Muscle layer of duodenum (tissue), 2 donors: ENCODE data around the gene RASGRP2.

Experiments used
- H3K27ac ChIP-seq: one replicate; pipeline ENCODE4 v1.7.0; 2013; ENCODE audit warnings: mild to moderate bottlenecking, low read length
- H3K27me3 ChIP-seq: one replicate; pipeline ENCODE4 v1.7.0; 2013; ENCODE audit warnings: low read depth, mild to moderate bottlenecking, control low read depth, low read length
- H3K36me3 ChIP-seq, 2 donors: one replicate each; pipeline ENCODE4 v1.7.0; 2013; ENCODE audit warnings: low read length in 2 of 2, control low read depth in 1 of 2, mild to moderate bottlenecking in 1 of 2; ENCODE audit not compliant: insufficient read depth in 2 of 2, control insufficient read depth in 1 of 2
- H3K4me1 ChIP-seq, 2 donors: one replicate each; pipeline ENCODE4 v1.7.0; 2013; ENCODE audit warnings: low read length in 2 of 2, mild to moderate bottlenecking in 2 of 2, control low read depth in 1 of 2, moderate library complexity in 1 of 2; ENCODE audit not compliant: insufficient read depth in 2 of 2, control insufficient read depth in 1 of 2
- H3K4me3 ChIP-seq, 2 donors: one replicate each; pipeline ENCODE4 v1.7.0; 2013; ENCODE audit warnings: low read length in 2 of 2, low read depth in 1 of 2, mild to moderate bottlenecking in 1 of 2
- H3K9me3 ChIP-seq, 2 donors: one replicate each; pipeline ENCODE4 v1.7.0; 2013; ENCODE audit warnings: low read length in 2 of 2, control low read depth in 1 of 2, mild to moderate bottlenecking in 1 of 2; ENCODE audit not compliant: control insufficient read depth in 1 of 2
- donor health status: healthy.

The RASGRP2 gene

DNA sequence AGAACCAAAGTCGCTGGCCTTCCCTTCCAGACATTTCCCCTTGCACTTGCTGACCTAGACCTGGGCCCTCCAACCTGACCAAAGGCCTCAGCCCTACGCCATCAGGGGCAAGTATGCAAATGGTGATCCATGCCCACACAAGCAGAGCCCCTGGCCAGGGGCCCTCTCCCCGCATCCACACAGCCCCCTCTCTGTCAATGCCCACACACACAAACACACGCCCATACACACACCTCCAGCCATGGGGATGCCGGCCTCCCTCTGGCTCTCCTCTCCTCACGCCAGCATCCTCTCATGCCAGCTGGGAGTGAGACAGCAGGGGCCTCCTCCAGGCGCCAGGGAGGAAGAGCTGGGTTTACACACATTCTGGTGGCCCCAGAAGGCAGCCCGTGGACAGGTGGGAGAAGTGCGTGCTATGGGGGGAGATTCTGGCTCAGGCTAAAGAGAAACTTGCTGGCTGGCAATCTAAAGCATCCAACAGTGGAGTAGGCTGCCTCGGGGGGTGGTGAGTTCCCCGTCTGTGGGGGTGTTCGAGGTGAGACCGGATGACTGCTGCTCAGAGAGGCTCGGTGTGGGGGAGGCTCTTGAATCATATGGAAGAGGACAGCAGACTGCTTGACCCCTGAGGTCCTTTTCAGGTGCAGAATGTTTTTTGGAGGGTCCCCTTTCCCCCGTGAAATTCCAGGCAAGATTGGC lies 25.7 kb downstream of the RASGRP2 start:
- Histone ChIP-seq H3K27me3 (peaks cover 43% of the 10 kb centered on the region), H3K9me3 (no peaks in the 10 kb centered on the region), H3K27ac (no peak overlapping the region), H3K4me3 (no peak overlapping the region), H3K36me3 (no peaks in the 10 kb centered on the region), H3K4me1 (peaks cover 0 to 3% of the 10 kb centered on the region in 2 donors)

DNA sequence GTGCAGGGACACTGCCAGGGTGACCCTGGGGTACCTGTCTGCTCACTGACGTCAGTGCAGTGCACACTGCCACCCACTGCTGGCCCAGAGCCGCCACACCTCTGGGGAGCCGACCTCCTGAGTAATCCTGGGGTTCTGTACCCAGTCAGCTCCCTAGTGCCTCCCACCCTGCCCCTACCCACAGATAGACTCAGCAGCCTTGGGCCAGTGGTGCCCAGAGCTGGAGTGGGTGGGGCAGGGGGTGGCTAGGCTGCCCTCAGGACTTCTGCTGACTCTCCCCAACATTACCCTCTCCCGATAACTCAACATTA lies 26.7 kb downstream of the RASGRP2 start:
- Histone ChIP-seq H3K27ac (no peak overlapping the region), H3K4me3 (no peak overlapping the region), H3K9me3 (no peaks in the 10 kb centered on the region), H3K36me3 (no peaks in the 10 kb centered on the region), H3K4me1 (peaks cover 0 to 11% of the 10 kb centered on the region in 2 donors), H3K27me3 (peaks cover 47% of the 10 kb centered on the region)

DNA sequence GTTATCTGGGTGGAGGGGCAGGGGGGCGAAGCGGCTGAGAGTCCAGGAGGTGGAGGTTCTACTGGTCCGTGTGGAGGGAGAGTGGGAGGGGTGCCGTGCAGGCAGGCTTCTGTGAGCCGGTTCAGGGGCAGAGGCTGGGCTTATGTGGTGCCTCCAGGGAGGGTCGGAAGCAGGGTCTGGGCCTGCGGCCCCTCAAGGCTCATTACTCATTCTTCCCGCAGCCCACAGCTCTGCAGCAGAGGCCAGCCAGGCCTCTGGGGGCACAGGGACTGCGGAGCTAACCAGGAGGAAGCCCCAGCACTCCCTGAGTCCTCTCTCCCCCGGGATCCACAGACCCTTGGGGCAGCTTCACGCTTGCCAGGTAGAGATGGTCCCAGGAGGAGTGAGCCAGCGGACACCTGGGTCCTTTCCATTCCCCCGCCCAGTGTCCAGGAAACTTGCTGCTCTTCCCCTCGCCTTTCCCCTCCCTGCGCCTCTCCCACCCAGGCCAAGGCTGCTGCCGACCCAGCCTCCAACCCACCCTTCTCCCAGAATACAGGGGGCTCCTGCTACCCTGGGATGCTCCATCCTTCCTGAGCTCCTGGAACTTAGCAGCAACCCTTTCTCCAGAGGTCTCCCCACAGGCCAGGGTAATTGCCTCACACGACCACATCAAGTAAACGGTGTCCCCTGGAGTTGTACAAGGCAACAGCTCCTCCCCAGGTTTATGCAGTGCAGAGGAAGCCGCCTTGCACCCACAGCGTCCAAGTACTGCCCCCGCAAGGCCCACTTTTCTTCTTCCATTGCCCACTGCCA lies 27.3 kb downstream of the RASGRP2 start:
- peaks cover 50% of the 10 kb centered on the region for H3K27me3 ChIP-seq

DNA sequence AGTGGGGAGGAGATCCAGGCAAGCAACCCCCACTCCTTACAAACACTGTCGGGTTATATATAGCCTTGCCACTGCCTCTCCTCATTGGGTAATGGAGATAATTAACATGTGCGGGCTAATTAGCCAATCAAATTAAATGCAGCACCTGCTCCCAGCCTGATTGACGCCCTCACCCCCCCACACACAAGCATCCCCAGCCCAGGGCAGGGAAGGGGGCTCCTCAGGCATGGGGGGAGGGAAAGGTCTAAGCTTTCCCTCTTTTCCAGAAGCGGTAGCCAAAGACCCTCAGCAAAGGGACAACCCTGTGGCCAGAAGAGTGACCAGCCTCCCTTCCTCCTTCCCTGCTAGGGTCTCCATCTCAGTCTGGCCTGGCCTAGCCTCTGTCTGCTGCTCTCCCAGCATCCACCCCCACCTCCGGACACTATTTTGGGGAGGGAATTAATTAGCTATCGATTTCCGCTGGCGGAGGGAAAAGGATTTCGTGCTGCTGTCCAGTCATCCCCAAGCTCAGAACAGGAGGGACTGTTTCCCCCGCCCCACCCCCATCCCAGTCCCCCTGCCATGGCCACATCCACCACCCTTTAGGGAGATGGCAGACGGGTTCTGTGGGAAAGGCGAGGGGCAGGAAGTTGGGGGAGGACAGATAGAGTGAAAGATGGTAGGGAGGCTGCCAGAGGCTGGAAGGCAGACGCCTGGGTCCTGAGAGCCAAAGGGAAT lies 28.0 kb downstream of the RASGRP2 start:
- no peak overlapping the region for H3K4me3 ChIP-seq
- H3K27me3 ChIP-seq, result peaks cover 54% of the 10 kb centered on the region

More for the DNA sequence above, 27.3 kb downstream of the RASGRP2 start:
- Histone ChIP-seq H3K27ac (no peak overlapping the region), H3K4me3 (no peak overlapping the region), H3K4me1 (peaks cover 0 to 12% of the 10 kb centered on the region in 2 donors), H3K36me3 (no peaks in the 10 kb centered on the region), H3K9me3 (no peaks in the 10 kb centered on the region)

DNA sequence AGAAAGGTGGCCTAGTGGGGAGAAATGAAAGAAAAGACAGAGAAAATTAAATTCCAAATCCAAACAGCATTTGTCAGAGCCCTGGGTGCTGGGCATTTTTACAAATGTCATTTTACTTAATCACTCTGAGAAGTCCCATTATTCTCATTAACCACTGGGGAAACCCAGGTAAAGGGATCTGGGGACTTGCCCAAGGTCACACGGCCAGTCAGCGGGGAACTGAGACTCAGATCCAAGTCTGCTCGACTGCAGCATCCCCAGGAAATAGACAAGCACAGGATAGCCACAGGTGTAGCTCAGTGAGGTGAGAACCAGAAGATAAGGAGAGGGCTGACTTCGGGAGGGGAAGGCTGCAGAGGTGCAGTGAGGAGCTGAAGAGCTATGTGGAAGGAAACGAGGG lies 28.8 kb downstream of the RASGRP2 start:
- H3K27me3 ChIP-seq, result peaks cover 62% of the 10 kb centered on the region
- peaks cover 0 to 12% of the 10 kb centered on the region in 2 donors for H3K4me1 ChIP-seq
- H3K27ac ChIP-seq, result no peak overlapping the region
- H3K4me3 ChIP-seq, result no peak overlapping the region
- no peaks in the 10 kb centered on the region for H3K36me3 ChIP-seq
- no peaks in the 10 kb centered on the region for H3K9me3 ChIP-seq

More for the DNA sequence above, 28.0 kb downstream of the RASGRP2 start:
- no peaks in the 10 kb centered on the region for H3K36me3 ChIP-seq
- H3K27ac ChIP-seq, result no peak overlapping the region
- H3K4me1 ChIP-seq, result peaks cover 0 to 12% of the 10 kb centered on the region in 2 donors
- no peaks in the 10 kb centered on the region for H3K9me3 ChIP-seq

DNA sequence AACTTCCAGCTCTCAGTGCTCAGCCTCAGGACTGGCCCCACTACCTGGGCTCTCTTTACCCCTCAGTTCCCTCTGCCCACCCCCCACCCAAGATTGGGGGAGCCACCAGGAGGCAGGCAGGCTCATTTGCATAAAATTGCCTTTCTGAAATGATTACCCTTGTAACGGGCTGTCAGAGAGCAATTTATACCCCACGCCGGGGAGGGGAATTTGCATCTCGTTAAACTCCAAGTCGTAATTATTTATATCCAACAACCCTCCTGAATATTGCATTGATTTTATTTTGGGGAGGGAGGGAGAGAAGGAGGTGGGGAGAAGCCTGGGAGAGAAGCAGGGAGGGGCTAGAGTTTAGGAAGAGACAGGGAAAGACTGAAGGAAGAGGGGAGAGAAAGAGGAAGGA lies 29.3 kb downstream of the RASGRP2 start:
- peaks cover 64% of the 10 kb centered on the region for H3K27me3 ChIP-seq

DNA sequence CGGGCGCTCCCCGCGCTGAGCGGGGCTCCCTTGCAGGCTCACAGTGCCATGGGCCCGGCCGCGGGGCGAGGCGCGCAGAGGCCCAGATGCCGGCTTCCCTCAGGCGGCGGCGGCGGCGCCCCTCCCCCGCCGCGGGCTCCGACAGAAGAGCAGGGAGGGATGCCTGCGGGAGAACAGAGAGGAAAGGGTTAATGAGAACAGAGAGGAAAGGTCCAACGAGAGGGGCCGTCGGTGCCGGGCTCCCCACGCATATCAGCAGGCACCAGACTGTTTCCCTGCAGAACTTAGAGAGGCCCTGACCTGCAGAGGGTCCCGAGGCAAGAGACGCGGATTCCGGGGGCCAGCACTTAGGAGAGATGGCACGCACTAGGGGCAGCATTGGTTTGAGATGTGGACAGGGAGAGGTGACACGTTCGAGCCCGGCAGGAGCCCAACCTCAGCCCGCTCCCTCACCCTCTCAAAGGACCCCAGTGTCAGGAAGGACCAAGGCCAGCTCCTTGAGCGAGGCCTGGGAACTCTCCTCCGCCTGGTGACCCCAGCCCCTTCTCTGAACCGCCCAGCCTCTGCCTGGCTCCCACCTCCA lies 30.1 kb downstream of the RASGRP2 start:
- no peak overlapping the region for H3K27ac ChIP-seq
- H3K9me3 ChIP-seq, result no peaks in the 10 kb centered on the region
- no peak overlapping the region for H3K4me3 ChIP-seq
- H3K36me3 ChIP-seq, result no peaks in the 10 kb centered on the region
- H3K27me3 ChIP-seq, result peaks cover 64% of the 10 kb centered on the region
- peaks cover 0 to 12% of the 10 kb centered on the region in 2 donors for H3K4me1 ChIP-seq

More for the DNA sequence above, 29.3 kb downstream of the RASGRP2 start:
- Histone ChIP-seq H3K9me3 (no peaks in the 10 kb centered on the region), H3K36me3 (no peaks in the 10 kb centered on the region), H3K4me1 (peaks cover 0 to 12% of the 10 kb centered on the region in 2 donors), H3K4me3 (no peak overlapping the region), H3K27ac (no peak overlapping the region)

DNA sequence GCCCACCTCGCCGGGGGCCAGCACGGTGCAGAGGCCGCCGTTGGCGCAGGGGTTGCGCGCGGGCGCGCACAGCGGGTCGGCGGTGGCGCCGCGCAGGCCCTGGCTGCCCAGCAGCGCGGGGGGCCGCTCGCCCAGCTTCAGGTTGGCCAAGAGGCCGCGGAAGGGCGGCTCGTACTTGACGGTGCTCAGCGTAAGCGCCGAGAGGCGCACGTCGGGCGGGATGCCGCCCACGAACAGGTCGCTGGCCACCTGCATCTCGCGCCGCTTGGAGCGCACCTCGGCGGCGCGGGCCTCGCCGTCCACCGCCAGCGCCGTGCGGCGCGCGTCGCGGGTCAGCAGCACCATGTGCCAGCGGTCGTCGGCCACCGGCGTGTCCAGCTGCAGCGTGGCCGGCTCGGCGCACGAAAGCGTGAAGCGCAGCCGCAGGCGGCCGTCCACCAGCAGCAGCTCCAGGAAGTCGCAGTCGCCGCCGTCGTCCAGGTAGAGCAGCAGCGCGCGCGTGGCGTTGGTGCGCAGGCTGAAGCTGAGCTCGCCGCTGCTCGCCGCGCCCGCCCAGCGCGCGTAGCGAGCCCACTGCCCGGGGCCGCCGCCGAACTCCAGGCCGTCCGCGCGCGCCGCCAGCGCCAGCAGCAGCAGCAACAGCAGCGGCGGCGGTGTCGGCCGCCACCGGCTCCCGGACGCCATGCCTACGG lies 30.8 kb downstream of the RASGRP2 start:
- H3K36me3 ChIP-seq, result no peaks in the 10 kb centered on the region
- peak overlapping the region in 1 of 2 donors; percentile 19 for H3K4me3 ChIP-seq
- H3K4me1 ChIP-seq, result peaks cover 0 to 12% of the 10 kb centered on the region in 2 donors
- H3K27ac ChIP-seq, result no peak overlapping the region
- peaks cover 64% of the 10 kb centered on the region for H3K27me3 ChIP-seq
- H3K9me3 ChIP-seq, result no peaks in the 10 kb centered on the region

DNA sequence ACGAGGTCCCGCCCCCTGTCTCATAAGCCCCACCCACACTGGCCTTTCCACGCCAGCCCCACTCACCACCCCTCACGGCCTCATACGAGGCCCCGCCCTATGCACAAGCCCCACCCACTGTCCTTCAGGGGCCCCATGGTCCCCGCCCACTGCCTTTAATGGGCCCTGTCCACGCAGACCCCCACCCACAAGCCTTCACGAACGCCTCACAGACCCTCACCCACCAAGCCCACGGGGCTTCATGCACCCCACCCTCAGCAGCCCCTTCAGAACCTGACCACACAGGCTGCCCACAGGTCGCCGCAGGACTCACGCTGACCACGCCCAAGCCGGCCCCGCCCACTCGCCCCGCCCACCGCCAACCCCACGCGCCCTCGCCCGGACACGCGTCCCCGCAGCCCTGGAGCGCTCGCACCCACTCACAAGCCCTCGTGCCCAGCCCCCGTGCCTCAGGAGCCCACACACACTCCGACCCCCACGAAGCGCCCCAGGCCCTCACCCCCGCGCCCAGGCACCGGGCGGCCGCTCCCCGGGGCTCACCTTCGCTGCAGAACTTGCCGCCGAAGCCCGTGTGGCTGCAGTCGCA lies 31.4 kb downstream of the RASGRP2 start:
- peaks cover 61% of the 10 kb centered on the region for H3K27me3 ChIP-seq
- no peak overlapping the region for H3K4me3 ChIP-seq
- no peak overlapping the region for H3K27ac ChIP-seq
- peaks cover 0 to 12% of the 10 kb centered on the region in 2 donors for H3K4me1 ChIP-seq
- H3K9me3 ChIP-seq, result no peaks in the 10 kb centered on the region
- H3K36me3 ChIP-seq, result no peaks in the 10 kb centered on the region

DNA sequence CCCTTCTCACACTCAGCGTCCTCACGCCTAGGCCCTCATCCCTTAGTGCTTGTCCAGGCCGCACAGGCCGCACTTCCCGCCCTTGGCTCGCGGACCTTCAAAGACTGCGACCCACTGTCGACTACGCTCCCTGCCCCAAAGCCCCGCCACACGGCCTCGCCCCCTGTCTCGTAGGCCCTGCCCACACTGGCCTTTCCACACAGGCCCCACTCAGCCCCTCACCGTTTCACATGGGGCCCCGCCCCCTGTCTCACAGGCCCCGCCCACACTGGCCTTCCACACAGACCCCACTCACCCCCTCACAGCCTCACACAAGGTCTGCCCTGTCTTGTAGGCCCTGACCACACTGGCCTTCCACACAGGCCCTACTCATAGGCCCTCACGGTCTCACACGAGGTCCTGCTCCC lies 32.0 kb downstream of the RASGRP2 start:
- H3K4me1 ChIP-seq, result peaks cover 0 to 12% of the 10 kb centered on the region in 2 donors
- H3K27me3 ChIP-seq, result peaks cover 56% of the 10 kb centered on the region
- no peak overlapping the region for H3K27ac ChIP-seq
- H3K9me3 ChIP-seq, result no peaks in the 10 kb centered on the region
- no peak overlapping the region for H3K4me3 ChIP-seq
- no peaks in the 10 kb centered on the region for H3K36me3 ChIP-seq
